ENCODE data around the gene SLC13A4.

DNA sequence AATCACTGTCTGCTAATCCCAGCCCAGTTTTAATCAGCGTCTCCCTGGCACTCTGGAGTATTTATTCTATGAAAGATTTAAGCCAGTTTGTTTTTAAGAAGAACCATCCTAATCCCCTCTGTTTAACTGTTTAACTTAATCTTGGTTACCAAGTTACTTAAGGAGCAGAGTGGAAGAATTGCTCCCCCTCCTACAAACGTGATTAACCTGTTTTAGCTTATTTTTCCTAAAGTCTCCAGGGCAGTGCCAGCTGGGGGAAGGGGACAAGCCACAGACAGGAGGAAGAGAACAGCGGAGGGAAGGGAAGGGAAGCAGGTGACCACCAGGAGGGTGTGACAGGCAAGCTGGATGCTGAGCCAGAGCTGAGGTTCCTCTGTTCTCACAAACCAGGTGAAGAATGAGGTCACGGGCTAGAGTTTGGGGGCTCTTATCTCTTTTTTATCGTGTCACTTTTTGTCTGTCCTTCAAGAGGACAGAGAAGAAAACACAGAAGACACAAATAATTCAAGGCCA is 1.7 kb downstream of the SLC13A4 start:
- TF ChIP-seq CTCF (IDR thresholded peaks at IDR 0.05) (no peak), POLR2A (IDR thresholded peaks at IDR 0.05; ENCODE audit: low read depth) (no peak), POLR2AphosphoS5 (IDR thresholded peaks at IDR 0.05) (no peak), EP300 (IDR thresholded peaks at IDR 0.05) (no peak)

All from esophagus muscularis mucosa (tissue), 4 donors.